Neuronal stem cell (in vitro differentiated cells): ENCODE results near the gene THADA.

Experiments
- DNase-seq: peaks from one replicate; pipeline ENCODE4 v3.0.0-alpha.2; 2013; ENCODE audit warnings: low spot score
- H2AFZ ChIP-seq: one replicate; pipeline ENCODE4 v1.6.1; 2013; ENCODE audit warnings: mild to moderate bottlenecking, low read length, inconsistent platforms
- H2AK5ac ChIP-seq: 2 replicates; pipeline ENCODE4 v1.6.1; 2013; ENCODE audit warnings: low read depth, mild to moderate bottlenecking, inconsistent platforms, low read length, moderate library complexity, mixed read lengths
- H2BK120ac ChIP-seq: 2 replicates; pipeline ENCODE4 v1.6.1; 2013; ENCODE audit warnings: low read depth, mild to moderate bottlenecking, inconsistent platforms, low read length, moderate library complexity, mixed read lengths
- H2BK12ac ChIP-seq: one replicate; pipeline ENCODE4 v1.6.1; 2013; ENCODE audit warnings: low read length, inconsistent platforms
- H2BK15ac ChIP-seq: 2 replicates; pipeline ENCODE4 v1.6.1; 2013; ENCODE audit warnings: mild to moderate bottlenecking, low read length, inconsistent platforms, mixed read lengths
- H2BK5ac ChIP-seq: one replicate; pipeline ENCODE4 v1.6.1; 2013; ENCODE audit warnings: inconsistent platforms, mild to moderate bottlenecking, low read length, moderate library complexity
- H3K14ac ChIP-seq: one replicate; pipeline ENCODE4 v1.6.1; 2013; ENCODE audit warnings: low read length, inconsistent platforms
- H3K18ac ChIP-seq: 2 replicates; pipeline ENCODE4 v1.6.1; 2013; ENCODE audit warnings: low read length, inconsistent platforms
- H3K23ac ChIP-seq: 2 replicates; pipeline ENCODE4 v1.6.1; 2013; ENCODE audit warnings: low read depth, mild to moderate bottlenecking, mixed read lengths, low read length, inconsistent platforms; ENCODE audit not compliant: poor library complexity
- H3K27ac ChIP-seq: replicated peaks from 3 replicates; pipeline ENCODE4 v1.5.1; 2013; ENCODE audit warnings: low read length, inconsistent platforms
- H3K27me3 ChIP-seq, 3 experiments: 2 replicates each; pipeline ENCODE4 v1.6.1; 2013; ENCODE audit warnings: low read length in 3 of 3, mild to moderate bottlenecking in 2 of 3, inconsistent platforms in 1 of 3, low read depth in 1 of 3, mixed read lengths in 1 of 3, moderate library complexity in 1 of 3; ENCODE audit not compliant: control insufficient read depth in 3 of 3, insufficient read depth in 3 of 3
- H3K36me3 ChIP-seq, 2 donors: replicated peaks in 1 of 2; 2 replicates each; pipeline ENCODE4 v1.6.1; 2013; ENCODE audit warnings: low read length in 2 of 2; ENCODE audit not compliant: control insufficient read depth in 2 of 2, insufficient read depth in 2 of 2
- H3K4ac ChIP-seq: 2 replicates; pipeline ENCODE4 v1.6.1; 2013; ENCODE audit warnings: inconsistent platforms, mild to moderate bottlenecking, low read length, moderate library complexity
- H3K4me1 ChIP-seq, 2 donors: 1 replicate in 1 of 2; 2 replicates in 1 of 2; pipeline ENCODE4 v1.6.1; 2013; ENCODE audit warnings: low read length in 2 of 2, low read depth in 1 of 2; ENCODE audit not compliant: control insufficient read depth in 2 of 2, insufficient read depth in 1 of 2
- H3K4me2 ChIP-seq: one replicate; pipeline ENCODE4 v1.6.1; 2013; ENCODE audit warnings: mild to moderate bottlenecking, low read length, inconsistent platforms; ENCODE audit not compliant: insufficient read depth, poor library complexity, severe bottlenecking
- H3K4me3 ChIP-seq, 2 donors: 2 replicates each; pipeline ENCODE4 v1.5.1; 2013; ENCODE audit warnings: low read length in 2 of 2, mild to moderate bottlenecking in 2 of 2, inconsistent platforms in 1 of 2, moderate library complexity in 1 of 2
- H3K79me1 ChIP-seq: one replicate; pipeline ENCODE4 v1.6.1; 2013; ENCODE audit warnings: low read depth, mild to moderate bottlenecking, inconsistent platforms, low read length, moderate library complexity
- H3K9ac ChIP-seq: one replicate; pipeline ENCODE4 v1.6.1; 2013; ENCODE audit warnings: mild to moderate bottlenecking, low read depth, low read length, inconsistent platforms; ENCODE audit not compliant: poor library complexity
- H3K9me3 ChIP-seq, 2 donors: replicated peaks in 1 of 2; 2 replicates each; pipeline versions ENCODE3 to v1.6.1; 2013; ENCODE audit warnings: low read length in 2 of 2, mild to moderate bottlenecking in 2 of 2, inconsistent platforms in 1 of 2, low read depth in 1 of 2, mixed read lengths in 1 of 2, moderate library complexity in 1 of 2; ENCODE audit not compliant: control insufficient read depth in 2 of 2, insufficient read depth in 1 of 2
- H4K8ac ChIP-seq: one replicate; pipeline ENCODE4 v1.6.1; 2013; ENCODE audit warnings: low read depth, mild to moderate bottlenecking, inconsistent platforms, low read length, moderate library complexity
- H4K91ac ChIP-seq: one replicate; pipeline ENCODE4 v1.6.1; 2013; ENCODE audit warnings: low read length, low read depth, mild to moderate bottlenecking, inconsistent platforms; ENCODE audit not compliant: poor library complexity
- whole genome bisulfite sequencing, 2 donors: extraction: QIAGEN DNeasy Blood & Tissue Kit; methylation state at CpG; one replicate each; pipeline ENCODE4 v1.1.7; 2013; ENCODE audit warnings: missing lambda C conversion rate in 2 of 2, mixed read lengths in 1 of 2; ENCODE audit not compliant: insufficient read length in 2 of 2, insufficient replicate concordance in 1 of 2; ENCODE audit errors: extremely low coverage in 2 of 2; 5-methylcytosine and 5-hydroxymethylcytosine counted together

The THADA gene

DNA sequence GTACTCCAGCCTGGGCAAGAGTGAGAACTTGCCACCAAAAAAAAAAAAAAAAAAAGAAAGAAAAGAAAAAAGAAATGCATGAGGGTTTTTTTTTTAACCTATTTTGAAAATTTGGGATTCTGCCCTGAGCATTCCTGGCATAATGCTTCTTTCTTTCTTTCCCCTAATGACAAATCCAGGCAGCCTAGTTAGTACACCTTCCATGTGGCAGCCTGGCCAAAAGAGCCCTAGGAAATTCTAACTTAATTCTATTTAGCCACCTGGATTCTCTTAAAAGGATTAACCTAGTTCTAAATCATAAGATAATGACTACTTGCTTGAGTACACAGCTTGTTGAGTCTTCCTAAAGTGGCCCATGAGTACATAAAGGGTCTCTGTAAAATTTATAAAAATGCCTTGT is 160.1 kb downstream of the THADA start:
- no peak overlapping the region for H2BK120ac ChIP-seq
- H3K4ac ChIP-seq = no peak overlapping the region
- H3K9ac ChIP-seq = no peak overlapping the region
- no peak overlapping the region for H2AFZ ChIP-seq
- H2AK5ac ChIP-seq = no peak overlapping the region
- no peak overlapping the region for H3K4me3 ChIP-seq
- H3K4me2 ChIP-seq = no peak overlapping the region
- H3K18ac ChIP-seq = no peak overlapping the region
- H3K9me3 ChIP-seq = no peaks in the 10 kb centered on the region
- no peak overlapping the region for H2BK5ac ChIP-seq
- no peak overlapping the region for H3K27ac ChIP-seq
- no peak overlapping the region for H4K8ac ChIP-seq
- no peak overlapping the region for H3K14ac ChIP-seq
- H2BK12ac ChIP-seq = no peak overlapping the region
- no peak for DNase-seq
- H3K27me3 ChIP-seq = no peaks in the 10 kb centered on the region
- H4K91ac ChIP-seq = no peak overlapping the region
- no peaks in the 10 kb centered on the region for H3K79me1 ChIP-seq
- H2BK15ac ChIP-seq = no peak overlapping the region
- H3K23ac ChIP-seq = no peak overlapping the region
- no peaks in the 10 kb centered on the region for H3K4me1 ChIP-seq
- H3K36me3 ChIP-seq = no peaks in the 10 kb centered on the region

DNA sequence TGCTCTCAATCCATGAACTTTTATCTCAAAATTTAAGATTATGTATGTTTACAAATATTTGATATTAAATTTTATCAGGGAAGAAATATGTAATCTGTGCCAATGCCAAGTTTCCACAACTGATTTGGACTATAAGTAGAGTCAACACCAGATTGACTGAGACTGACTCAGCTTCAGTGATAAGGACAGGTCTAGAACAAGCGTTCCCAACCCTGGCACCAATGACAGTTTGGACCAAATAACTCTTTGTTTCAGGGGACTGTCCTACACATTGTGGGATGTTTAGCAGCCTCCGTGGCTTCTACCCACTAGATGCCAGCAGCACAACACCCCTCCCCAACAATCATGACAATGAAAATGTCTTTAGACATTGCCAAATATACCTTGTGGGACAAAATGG is 165.3 kb downstream of the THADA start:
- H2BK15ac ChIP-seq = no peak overlapping the region
- WGBS, 2 donors = no CpG with 5 or more reads among the region's 2 CpGs
- H3K27me3 ChIP-seq = no peaks in the 10 kb centered on the region
- no peak overlapping the region for H3K9ac ChIP-seq
- H4K91ac ChIP-seq = no peak overlapping the region
- H2BK5ac ChIP-seq = no peak overlapping the region
- H2AK5ac ChIP-seq = no peak overlapping the region
- DNase-seq = no peak
- H2AFZ ChIP-seq = no peak overlapping the region
- H3K4me3 ChIP-seq = no peak overlapping the region
- no peak overlapping the region for H2BK120ac ChIP-seq
- H3K79me1 ChIP-seq = no peaks in the 10 kb centered on the region
- H3K23ac ChIP-seq = no peak overlapping the region
- no peaks in the 10 kb centered on the region for H3K9me3 ChIP-seq
- H3K4me1 ChIP-seq = peaks cover 0 to 11% of the 10 kb centered on the region in 2 donors
- H3K4me2 ChIP-seq = no peak overlapping the region
- no peak overlapping the region for H4K8ac ChIP-seq
- no peak overlapping the region for H3K14ac ChIP-seq
- H3K27ac ChIP-seq = no peak overlapping the region
- H3K18ac ChIP-seq = no peak overlapping the region
- peaks cover 0 to 2% of the 10 kb centered on the region in 2 donors for H3K36me3 ChIP-seq
- H3K4ac ChIP-seq = no peak overlapping the region
- no peak overlapping the region for H2BK12ac ChIP-seq

DNA sequence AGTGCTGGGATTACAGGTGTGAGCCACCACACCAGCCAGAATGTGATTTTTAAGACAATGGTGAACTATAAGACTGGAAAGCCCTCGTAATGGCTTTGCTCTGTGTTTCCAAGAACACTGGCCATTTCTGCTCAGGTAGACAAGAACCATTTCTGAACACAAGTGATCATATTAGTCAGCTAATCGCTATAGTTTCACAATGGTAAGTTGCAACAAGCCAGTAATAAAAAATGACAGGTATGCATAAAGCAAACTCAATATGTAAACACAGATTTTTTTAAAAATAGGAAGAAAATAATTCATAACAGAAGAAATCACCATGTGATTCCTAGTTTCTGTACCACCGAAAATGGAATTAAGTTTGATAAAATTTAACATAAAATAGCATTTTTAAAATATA is 166.5 kb downstream of the THADA start:
- H3K36me3 ChIP-seq = peaks cover 0 to 2% of the 10 kb centered on the region in 2 donors
- no peak overlapping the region for H4K91ac ChIP-seq
- no peaks in the 10 kb centered on the region for H3K27me3 ChIP-seq
- H3K18ac ChIP-seq = no peak overlapping the region
- H3K4me1 ChIP-seq = peaks cover 0 to 11% of the 10 kb centered on the region in 2 donors
- H2BK12ac ChIP-seq = no peak overlapping the region
- H3K23ac ChIP-seq = no peak overlapping the region
- no peak overlapping the region for H2AFZ ChIP-seq
- H3K9me3 ChIP-seq = no peaks in the 10 kb centered on the region
- H2BK5ac ChIP-seq = no peak overlapping the region
- no peaks in the 10 kb centered on the region for H3K79me1 ChIP-seq
- WGBS, 2 donors = no CpG with 5 or more reads among the region's 3 CpGs
- H2BK15ac ChIP-seq = no peak overlapping the region
- no peak for DNase-seq
- H2AK5ac ChIP-seq = no peak overlapping the region
- no peak overlapping the region for H3K4me2 ChIP-seq
- H3K4me3 ChIP-seq = no peak overlapping the region
- no peak overlapping the region for H3K4ac ChIP-seq
- H3K14ac ChIP-seq = no peak overlapping the region
- H2BK120ac ChIP-seq = no peak overlapping the region
- no peak overlapping the region for H3K27ac ChIP-seq
- H3K9ac ChIP-seq = no peak overlapping the region
- H4K8ac ChIP-seq = no peak overlapping the region

DNA sequence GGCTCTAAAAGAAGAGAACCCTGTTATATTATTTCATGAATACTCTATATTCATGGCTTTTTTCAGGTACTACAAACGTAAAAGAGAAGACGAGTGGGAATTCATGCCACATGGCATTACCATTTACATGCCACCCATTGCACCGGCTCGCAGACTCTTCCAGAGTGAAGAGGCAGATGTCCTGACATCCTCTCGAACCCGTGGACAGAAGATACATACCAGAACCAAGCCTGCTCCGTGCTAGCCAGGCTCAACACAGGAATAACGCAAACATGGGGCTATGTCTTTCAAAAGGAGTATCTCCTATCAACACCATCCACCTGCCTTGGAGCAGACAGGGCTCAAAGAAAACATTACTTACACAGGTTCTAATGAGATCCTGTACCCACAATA is 168.8 kb downstream of the THADA start:
- Histone ChIP-seq H3K4ac (no peak overlapping the region), H3K79me1 (no peaks in the 10 kb centered on the region), H2BK5ac (no peak overlapping the region), H3K27ac (no peak overlapping the region), H4K91ac (no peak overlapping the region), H3K36me3 (peaks cover 0 to 2% of the 10 kb centered on the region in 2 donors), H3K27me3 (no peaks in the 10 kb centered on the region), H3K18ac (no peak overlapping the region), H2AFZ (no peak overlapping the region), H3K9me3 (no peaks in the 10 kb centered on the region), H3K14ac (no peak overlapping the region), H3K23ac (no peak overlapping the region), H4K8ac (no peak overlapping the region), H3K4me2 (no peak overlapping the region), H2BK15ac (no peak overlapping the region), H3K9ac (no peak overlapping the region), H3K4me3 (no peak overlapping the region), H2AK5ac (no peak overlapping the region), H2BK12ac (no peak overlapping the region), H3K4me1 (peaks cover 0 to 11% of the 10 kb centered on the region in 2 donors), H2BK120ac (no peak overlapping the region)
- no peak for DNase-seq
- WGBS, 2 donors = no CpG with 5 or more reads among the region's 8 CpGs
